GM19099 (cell line): ENCODE results near the gene BRAT1.
A peak's percentile ranks its signal among the peaks of the same experiment; 100 is the strongest.

ENCODE experiments used
- POLR2A ChIP-seq: IDR thresholded peaks from 3 replicates; pipeline ENCODE4 v1.6.1; 2011; ENCODE audit warnings: low read depth; ENCODE audit not compliant: insufficient read length; ENCODE audit errors: extremely low read depth

Gene BRAT1

DNA sequence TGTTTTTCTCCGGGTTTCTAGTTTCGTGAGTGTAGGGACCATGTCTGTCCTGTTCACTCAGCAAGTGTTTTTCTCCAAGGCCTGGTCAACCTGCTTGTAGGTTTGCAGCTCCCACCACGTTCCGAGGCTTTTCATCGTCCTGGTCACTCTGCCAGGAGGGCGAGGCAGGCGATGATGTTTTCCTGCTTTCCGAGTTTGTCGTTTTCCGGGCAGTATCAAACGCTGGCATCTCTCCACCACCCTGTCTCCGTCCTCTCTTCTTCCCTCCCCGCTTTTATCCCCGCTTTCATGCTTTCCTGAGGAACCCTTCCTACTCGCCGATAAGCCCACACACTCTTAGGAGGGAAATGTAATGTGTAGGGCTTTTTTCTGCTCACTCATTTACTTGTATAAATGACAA lies 14.7 kb upstream of the BRAT1 start:
- TF ChIP-seq POLR2A, result no peak

DNA sequence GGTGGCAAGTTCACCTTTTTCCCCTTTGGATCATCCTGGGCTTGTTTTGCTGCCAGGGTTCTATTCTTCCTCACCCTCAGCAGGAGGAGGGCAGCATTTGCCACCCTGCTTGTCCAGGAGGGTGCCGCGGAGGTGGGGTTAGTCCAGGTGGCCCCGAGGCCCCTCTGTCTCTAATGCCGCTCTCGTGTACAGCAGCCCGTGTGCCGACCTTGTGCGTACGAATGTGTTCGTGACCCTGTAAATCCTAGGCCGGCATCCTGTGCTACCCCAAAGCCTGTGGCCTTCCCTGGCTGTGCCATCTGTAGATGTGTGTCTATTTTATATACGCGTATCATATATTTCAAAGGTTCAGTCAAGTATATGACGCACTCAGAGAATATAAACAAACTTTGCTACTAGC lies 14.1 kb upstream of the BRAT1 start:
- TF ChIP-seq POLR2A, result no peak

DNA sequence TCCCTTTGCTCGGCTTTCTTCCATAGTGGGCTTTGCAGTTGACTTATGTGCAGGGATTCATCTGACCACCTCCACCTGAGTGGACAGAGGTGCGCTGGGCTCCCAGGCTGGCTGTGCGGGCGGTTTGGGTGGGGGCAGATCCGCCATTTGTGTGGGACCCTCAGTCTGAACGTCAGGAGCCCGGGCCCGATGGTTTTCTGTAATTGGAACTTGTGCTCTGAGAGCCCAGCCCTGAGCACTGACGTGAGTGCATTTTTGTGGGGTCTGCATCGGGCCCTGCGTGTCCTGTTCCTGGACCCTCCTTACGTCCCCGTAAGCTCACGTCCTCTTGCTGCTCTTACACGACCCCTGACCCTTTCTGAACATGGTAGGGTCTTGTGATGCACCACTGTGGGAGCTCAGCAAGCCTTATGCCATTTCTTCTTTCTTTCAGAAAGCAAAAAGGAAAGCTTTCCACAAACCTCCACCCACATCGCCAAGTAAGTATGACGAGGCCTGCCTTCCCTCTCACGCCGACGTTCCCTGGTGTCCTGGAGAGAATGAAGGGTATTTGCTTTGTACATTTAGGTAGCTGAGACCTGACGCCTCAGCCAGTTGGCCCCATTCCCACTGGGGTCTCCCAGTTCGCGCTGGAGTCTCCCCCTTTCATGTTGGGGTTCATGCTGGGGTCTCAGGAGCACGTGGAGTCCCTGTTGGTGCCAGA lies 13.3 kb upstream of the BRAT1 start:
- no peak for TF ChIP-seq POLR2A

DNA sequence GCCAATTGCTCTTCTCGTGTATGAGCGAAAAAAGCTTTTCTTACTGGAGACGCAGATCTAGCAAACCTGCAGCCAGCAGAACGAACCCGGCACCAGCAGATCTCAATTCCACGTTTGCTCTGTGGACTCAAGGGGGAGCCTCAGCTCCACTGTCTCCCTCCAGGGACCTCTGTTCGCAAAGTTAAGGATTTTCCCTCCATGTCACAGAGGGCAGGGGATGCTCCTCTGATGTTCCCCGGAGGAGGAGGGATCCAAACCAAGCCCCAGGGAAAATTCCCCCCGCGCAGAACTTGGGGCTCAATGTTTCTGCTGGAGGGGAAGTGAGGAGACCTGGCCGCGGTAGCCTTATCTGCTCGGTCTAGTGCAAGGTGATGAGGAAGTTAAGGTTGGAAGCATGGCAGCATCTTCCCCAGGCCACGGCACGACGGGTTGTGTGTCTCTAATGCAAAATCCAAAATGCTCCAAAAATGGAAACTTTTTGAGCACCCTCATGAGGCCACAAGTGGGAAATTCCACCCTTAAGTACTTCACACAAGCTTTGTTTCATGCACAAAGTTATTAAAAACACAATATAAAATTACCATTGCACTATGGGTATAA lies 12.5 kb upstream of the BRAT1 start:
- no peak for TF ChIP-seq POLR2A

DNA sequence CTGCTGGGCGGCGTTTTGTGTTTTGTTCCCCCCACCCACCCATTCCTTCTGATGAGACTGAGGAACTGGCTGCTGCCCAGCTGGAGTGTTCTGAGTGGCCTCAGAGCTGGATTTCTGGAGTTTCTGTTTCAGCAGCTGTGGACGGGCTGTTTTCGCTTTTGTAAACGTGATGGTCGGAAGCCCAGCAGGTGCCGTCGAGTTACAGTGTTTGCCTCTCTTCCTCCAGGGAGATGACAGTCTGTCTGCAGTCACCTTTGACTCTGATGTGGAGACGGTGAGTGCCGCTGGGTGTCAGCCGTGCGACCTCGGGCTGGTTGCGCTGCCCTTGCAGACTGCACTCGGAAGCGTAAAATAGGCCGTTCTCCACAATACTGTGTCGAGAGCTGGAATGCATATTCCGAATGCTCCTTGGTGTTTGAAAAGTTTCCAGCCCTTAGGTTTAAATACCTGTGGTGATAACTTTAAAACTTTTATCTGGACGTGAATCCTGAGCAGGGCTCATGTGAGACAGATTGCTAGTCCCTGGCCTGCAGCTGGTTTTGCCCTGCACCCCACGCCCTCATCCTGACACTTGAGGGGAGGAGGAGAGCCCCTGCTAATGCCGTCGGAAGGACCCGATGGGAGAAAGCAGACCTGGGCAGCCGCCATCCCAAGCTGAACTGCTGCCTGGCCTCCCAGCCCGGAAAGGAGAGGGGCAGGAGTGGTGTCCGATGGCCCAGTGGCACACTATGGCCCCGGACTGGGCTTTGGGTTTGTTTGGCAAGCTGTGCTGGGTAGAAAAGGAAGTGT lies 11.8 kb upstream of the BRAT1 start:
- no peak for TF ChIP-seq POLR2A

DNA sequence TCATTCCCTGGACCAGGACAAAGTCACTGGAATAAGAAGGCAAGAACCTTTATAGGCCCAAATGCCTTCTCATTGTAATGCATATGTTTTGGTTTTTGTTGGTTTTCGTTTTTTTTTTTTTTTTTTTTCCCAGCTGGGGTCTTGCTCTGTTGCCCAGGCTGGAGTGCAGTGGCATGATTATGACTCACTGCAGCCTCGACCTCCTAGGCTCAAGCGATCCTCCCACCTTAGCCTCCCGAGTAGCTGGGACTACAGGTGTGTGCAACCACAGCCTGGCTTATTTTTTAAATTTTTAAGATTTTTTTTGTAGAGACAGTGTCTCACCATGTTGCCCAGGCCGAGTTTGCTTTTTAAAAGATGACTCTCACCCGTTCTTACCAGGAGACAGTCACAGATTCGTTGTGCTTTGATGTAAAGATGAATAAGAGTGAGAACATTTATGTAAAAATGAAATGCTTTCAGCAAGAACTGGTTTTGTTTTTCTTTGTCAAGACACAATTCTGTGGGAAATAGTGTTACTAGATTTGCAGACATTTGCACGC lies 11.1 kb upstream of the BRAT1 start:
- no peak for TF ChIP-seq POLR2A

DNA sequence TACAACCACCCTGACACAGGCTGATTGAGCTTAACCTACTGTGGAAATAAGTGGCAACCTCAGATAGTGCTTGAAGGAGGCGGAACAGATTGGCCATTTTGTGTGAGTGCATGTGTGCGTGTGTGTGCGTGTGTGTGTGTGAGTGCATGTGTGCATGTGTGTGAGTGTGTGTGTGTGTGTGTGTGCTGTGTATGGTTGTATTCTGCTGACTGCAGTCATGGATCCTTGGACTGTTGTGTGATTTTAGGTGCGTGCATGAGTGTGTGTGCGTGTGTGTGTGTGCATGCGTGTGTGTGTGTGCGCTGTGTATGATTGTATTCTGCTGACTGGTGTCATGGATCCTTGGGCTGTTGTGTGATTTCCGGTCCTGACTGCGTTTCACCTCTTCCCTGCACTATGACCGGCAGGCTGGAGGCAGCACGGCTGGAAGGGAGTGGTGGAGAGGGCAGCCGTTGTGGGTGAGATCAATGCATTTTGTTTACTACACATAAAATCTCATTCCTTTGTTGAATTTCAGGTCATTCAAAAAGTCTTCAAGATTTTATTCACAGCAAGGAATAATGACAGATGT lies 9.7 kb upstream of the BRAT1 start:
- no peak for TF ChIP-seq POLR2A

DNA sequence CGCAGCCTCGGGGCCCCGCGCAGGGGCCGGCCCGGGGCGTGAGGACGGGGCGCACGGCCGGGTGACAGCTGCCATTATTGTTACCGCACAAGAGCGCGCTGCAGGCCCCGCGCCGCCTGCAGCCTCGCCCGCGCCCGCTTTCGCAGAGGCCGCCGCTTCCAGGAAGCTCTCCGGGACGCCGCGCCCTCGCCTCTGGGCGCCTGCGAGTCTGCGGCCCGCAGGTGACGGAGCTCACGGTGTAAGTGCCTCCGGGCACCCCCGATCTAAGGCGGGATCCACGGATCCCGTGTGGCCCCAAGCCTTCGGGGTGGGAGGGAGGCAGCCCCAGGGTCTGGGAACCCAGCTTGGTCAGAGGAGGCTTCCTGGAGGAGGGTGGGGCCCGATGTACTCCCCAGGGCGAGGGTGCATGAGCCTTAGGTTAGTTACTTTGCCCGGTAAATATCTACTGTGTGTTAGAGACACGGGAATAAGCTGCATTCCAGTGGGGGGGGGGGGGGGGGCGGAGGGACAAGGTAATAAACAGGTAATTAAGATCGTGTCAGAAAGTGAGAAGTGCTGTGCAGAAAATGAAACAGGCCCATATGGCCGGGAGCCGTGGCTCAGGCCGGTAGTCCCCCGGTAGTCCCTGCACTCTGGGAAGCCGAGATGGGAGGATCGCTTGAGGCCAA lies 4.1 kb upstream of the BRAT1 start:
- TF ChIP-seq POLR2A, result no peak

DNA sequence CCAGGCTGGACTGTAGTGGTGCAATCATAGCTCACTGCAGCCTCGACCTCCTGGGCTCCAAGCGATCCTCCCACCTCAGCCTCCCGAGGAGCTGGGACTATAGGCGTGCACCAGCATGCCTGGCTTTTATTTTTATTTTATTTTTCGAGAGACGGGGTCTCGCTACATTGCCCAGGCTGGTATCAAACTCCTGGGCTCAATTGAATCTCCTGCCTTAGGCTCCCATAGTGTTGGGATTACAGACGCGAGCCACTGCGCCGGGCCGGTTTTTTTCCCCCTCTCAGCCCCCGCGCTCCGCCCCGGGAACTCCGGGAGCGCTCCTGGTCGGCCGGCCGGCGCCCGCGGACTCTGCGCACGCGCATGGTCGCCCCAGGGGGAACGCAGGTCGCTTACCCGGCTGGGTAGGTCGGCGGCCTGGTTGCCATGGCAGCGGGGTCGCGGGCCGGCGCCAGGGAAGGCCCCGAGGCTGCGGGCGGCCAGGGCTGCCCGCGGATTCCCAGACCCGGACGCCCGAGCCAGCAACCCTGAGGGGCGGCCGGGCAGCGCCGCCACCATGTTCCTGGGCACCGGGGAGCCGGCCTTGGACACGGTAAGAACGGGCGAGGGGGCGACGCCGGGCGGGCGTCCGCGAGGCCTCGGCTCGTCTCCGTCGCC lies 3.4 kb upstream of the BRAT1 start, which contains the start of gene IQCE:
TSS of gene IQCE (plus strand) at position 351 of the 654 bp plus-strand sequence. CDS start at position 554, 203 bp downstream.
- TF ChIP-seq POLR2A, result peak; percentile 39

DNA sequence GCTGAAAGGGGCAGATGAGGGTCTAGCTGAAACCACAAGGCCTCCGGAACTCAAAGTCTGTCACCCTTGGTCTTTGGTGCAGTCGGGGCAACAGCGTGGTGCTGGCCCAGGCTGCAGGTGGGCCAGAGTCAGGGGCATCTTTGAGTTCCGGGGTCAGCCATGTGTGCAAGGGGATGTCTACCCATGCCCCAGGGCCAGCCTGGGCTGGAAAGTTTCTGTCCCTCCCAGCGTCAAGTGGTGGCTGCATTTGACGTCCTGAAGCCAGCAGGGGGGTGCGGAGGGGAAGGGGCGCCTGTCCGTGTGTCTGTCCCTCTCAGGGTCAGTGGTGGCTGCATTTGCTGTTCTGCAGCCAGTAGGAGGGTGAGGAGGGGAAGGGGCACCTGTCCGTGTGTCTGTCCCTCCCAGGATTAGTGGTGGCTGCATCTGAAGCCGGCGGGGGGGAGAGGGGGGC lies 638 bp downstream of the BRAT1 start:
- no peak for TF ChIP-seq POLR2A

DNA sequence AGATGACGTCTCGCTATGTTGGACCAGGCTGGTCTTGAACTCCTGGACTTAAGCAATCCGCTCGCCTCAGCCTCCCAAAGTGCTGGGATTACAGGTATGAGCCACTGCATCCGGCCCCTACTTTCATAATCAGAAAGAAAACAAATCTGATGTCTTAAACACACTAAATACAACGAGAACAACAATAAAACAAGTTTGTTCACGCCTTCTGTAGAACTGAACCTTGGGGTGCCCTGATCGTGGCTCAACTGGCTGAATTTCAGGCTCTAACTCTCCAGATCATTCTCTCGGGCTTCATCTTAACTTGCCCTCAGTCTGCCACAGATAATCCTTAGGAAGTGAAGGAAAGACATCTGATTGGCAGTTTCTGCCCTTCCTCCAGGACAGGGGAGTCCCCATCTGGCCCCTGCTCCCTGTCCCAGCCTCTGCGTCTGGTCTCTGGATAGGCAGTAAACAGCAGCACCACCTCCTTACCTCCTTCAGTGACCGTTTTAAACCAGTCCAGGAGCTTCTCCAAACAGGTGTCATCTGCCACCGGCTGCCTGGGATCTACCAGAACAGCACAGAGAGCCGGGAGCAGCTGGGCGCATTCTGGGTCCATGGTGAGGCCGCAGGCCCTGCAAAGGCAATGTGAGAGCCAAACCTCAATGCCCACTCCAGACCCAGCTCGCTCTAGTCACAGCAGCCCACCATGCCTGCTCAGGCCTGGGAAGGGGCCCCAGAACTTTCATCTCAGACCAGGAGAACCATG lies 1.3 kb downstream of the BRAT1 start:
- no peak for TF ChIP-seq POLR2A

DNA sequence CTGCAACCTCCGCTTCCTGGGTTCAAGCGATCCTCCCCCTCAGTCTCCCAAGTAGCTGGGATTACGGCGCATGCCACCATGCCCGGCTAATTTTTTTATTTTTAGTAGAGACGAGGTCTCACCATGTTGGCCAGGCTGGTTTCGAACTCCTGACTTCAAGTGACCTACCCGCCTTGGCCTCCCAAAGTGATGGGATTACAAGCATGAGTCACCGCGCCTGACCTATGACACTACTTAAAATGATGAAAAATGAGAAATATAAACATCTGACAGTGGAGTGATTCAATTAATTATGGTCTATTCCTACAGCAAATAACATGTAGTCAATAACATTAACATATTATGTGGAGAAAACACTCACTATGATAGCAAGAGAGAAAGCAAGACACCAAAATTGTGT lies 2.2 kb downstream of the BRAT1 start:
- no peak for TF ChIP-seq POLR2A

DNA sequence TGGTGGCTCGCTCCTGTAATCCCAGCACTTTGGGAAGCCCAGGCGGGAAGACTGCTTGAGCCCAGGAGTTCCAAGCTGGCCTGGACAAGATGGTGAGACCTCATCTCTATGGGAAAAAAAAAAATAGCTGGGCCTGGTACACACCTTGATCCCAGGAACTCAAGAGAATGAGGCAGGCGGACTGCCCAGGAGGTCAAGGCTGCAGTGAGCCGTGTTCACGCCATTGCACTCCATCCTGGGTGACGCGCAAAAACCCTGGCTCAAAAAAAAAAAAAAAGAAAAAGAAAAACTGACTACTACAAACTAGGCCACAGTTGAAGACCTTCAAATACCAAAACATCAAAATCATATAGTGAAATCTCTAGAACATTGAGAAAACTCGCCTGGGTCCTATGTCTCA lies 3.9 kb downstream of the BRAT1 start:
- TF ChIP-seq POLR2A, result no peak
